22Rv1 (cell line): ENCODE results near the gene SETDB2.

Experiments
- CTCF ChIP-seq: fragments of 450-650 bp; IDR thresholded peaks from 2 replicates; pipeline ENCODE4 v1.5.1; 2017; ENCODE audit warnings: mild to moderate bottlenecking
- ZFX ChIP-seq: fragments of 450-650 bp; IDR thresholded peaks from 2 replicates; pipeline ENCODE4 v1.6.1; 2017; ENCODE audit warnings: antibody characterized with exemption, borderline replicate concordance

DNA sequence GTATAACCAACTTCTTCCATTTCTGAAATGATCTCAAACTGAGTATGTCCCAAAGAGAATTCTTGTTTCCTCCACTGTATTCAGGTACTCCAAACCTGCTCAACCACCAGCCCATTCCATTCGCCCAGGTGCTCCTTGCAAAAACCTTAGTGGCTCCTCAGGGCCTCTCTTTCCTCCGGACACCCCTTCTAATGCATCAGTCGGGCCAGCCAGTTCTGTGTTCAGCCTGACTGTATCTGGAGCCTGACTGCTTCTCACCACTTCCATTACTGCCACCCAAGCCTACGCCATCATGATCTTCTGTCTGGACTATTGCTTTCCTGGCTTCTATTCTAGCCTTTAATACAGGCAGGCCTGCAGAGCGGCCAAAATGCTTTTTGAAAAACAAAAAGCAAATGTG is 53.2 kb downstream of the SETDB2 start:
- TF ChIP-seq CTCF, result no peak
- TF ChIP-seq ZFX, result no peak
